WTC11 (cell line): Measurements from ENCODE around the gene MSANTD1. TPM values are rescaled to one million over a fixed set of nuclear protein-coding genes. Genes with fewer than 3 reads are reported as not detected.

Source experiments
- ATAC-seq: fragments of 200-7000 bp; cut with Tn5 transposase; 2 replicates; pipeline ENCODE4 v1.10.0; 2021; ENCODE audit warnings: mild to moderate bottlenecking, moderate library complexity
- CTCF ChIA-PET: fragments of 300-600 bp; sonication (Branson Sonifier 250); formaldehyde crosslinking; loops from one replicate; lab custom pipeline; 2021; ENCODE audit warnings: antibody characterized with exemption; lab: Charles Lee
- POLR2A ChIA-PET: fragments of 350-600 bp; sonication (Branson Sonifier 250); formaldehyde crosslinking; loops from one replicate; lab custom pipeline; 2021; ENCODE audit warnings: antibody characterized with exemption; lab: Charles Lee
- DNase-seq: peaks from one replicate; pipeline ENCODE4 v3.0.0; 2021; ENCODE audit warnings: low spot score
- H3K27ac Mint-ChIP-seq: 2 replicates; pipeline ENCODE4 v1.8.0; 2021; ENCODE audit warnings: mixed read lengths
- H3K27me3 Mint-ChIP-seq: 2 replicates; pipeline ENCODE4 v1.8.0; 2021; ENCODE audit warnings: low read depth, mild to moderate bottlenecking, moderate library complexity, mixed read lengths
- H3K36me3 Mint-ChIP-seq: 2 replicates; pipeline ENCODE4 v1.8.0; 2021; ENCODE audit warnings: mixed read lengths
- H3K4me1 Mint-ChIP-seq: 2 replicates; pipeline ENCODE4 v1.8.0; 2022; ENCODE audit warnings: mixed read lengths
- H3K4me3 Mint-ChIP-seq: 2 replicates; pipeline ENCODE4 v1.8.0; 2021; ENCODE audit warnings: mild to moderate bottlenecking, moderate library complexity, mixed read lengths
- H3K9me3 Mint-ChIP-seq: 2 replicates; pipeline ENCODE4 v1.8.0; 2021; ENCODE audit warnings: mixed read lengths
- ATF1 ChIP-seq: sonication (generic); formaldehyde crosslinking; IDR thresholded peaks from 2 replicates; pipeline ENCODE4 v1.8.1; 2023; ENCODE audit warnings: mild to moderate bottlenecking, moderate library complexity, missing genetic modification reagents
- ATF3 ChIP-seq: sonication (generic); formaldehyde crosslinking; conservative IDR thresholded peaks from 2 replicates; pipeline ENCODE4 v1.8.1; 2022; ENCODE audit warnings: mild to moderate bottlenecking, missing genetic modification reagents
- CDX4 ChIP-seq: fragments of 250-450 bp; sonication (Bioruptor Pico); IDR thresholded peaks from 2 replicates; pipeline ENCODE4 v1.9.0; 2021; ENCODE audit warnings: moderate library complexity, mild to moderate bottlenecking, inconsistent platforms, borderline replicate concordance
- CTCF ChIP-seq: fragments of 200-600 bp; IDR thresholded peaks from 2 replicates; pipeline ENCODE4 v1.8.0; 2022; ENCODE audit warnings: antibody characterized with exemption
- ELF4 ChIP-seq: sonication (generic); formaldehyde crosslinking; IDR thresholded peaks from 2 replicates; pipeline ENCODE4 v1.8.1; 2022; ENCODE audit warnings: low read depth, mild to moderate bottlenecking, moderate library complexity, missing genetic modification reagents
- FOXK1 ChIP-seq: sonication (generic); formaldehyde crosslinking; IDR thresholded peaks from 2 replicates; pipeline ENCODE4 v1.8.0; 2022; ENCODE audit warnings: mild to moderate bottlenecking, moderate library complexity, missing genetic modification reagents
- GABPB1 ChIP-seq: sonication (generic); formaldehyde crosslinking; IDR thresholded peaks from 2 replicates; pipeline ENCODE4 v1.8.1; 2023; ENCODE audit warnings: mild to moderate bottlenecking, missing genetic modification reagents
- GTF2I ChIP-seq: fragments of 250-450 bp; sonication (Bioruptor Pico); conservative IDR thresholded peaks from 2 replicates; pipeline ENCODE4 v1.4.0; 2021; ENCODE audit warnings: mild to moderate bottlenecking
- JUN ChIP-seq: sonication (generic); formaldehyde crosslinking; IDR thresholded peaks from 2 replicates; pipeline ENCODE4 v1.8.0; 2023; ENCODE audit warnings: mild to moderate bottlenecking, missing genetic modification reagents
- NR2C2 ChIP-seq: sonication (generic); formaldehyde crosslinking; IDR thresholded peaks from 2 replicates; pipeline ENCODE4 v1.8.0; 2022; ENCODE audit warnings: mild to moderate bottlenecking, missing genetic modification reagents
- SP1 ChIP-seq: sonication (generic); formaldehyde crosslinking; conservative IDR thresholded peaks from 2 replicates; pipeline ENCODE4 v1.8.1; 2022; ENCODE audit warnings: missing genetic modification reagents
- STAT6 ChIP-seq: sonication (generic); formaldehyde crosslinking; conservative IDR thresholded peaks from 2 replicates; pipeline ENCODE4 v1.8.1; 2023; ENCODE audit warnings: mild to moderate bottlenecking, low read depth, missing genetic modification reagents, moderate library complexity
- TCF7 ChIP-seq: sonication (generic); formaldehyde crosslinking; IDR thresholded peaks from 2 replicates; pipeline ENCODE4 v1.8.0; 2022; ENCODE audit warnings: mild to moderate bottlenecking, low read depth, missing genetic modification reagents, moderate library complexity
- TEAD1 ChIP-seq: sonication (generic); formaldehyde crosslinking; IDR thresholded peaks from 2 replicates; pipeline ENCODE4 v1.8.0; 2022; ENCODE audit warnings: mild to moderate bottlenecking, missing genetic modification reagents
- TP53 ChIP-seq: sonication (generic); formaldehyde crosslinking; IDR thresholded peaks from 2 replicates; pipeline ENCODE4 v1.8.1; 2023; ENCODE audit warnings: mild to moderate bottlenecking, missing genetic modification reagents
- USF2 ChIP-seq: sonication (generic); formaldehyde crosslinking; IDR thresholded peaks from 2 replicates; pipeline ENCODE4 v1.8.1; 2023; ENCODE audit warnings: mild to moderate bottlenecking, missing genetic modification reagents, moderate library complexity
- ZBTB21 ChIP-seq: sonication (generic); formaldehyde crosslinking; IDR thresholded peaks from 2 replicates; pipeline ENCODE4 v1.8.1; 2023; ENCODE audit warnings: mild to moderate bottlenecking, missing genetic modification reagents, borderline replicate concordance
- ZNF396 ChIP-seq: fragments of 250-450 bp; sonication (Bioruptor Pico); IDR thresholded peaks from 2 replicates; pipeline ENCODE4 v1.8.0; 2021; ENCODE audit warnings: mild to moderate bottlenecking, moderate library complexity, borderline replicate concordance
- ZNF532 ChIP-seq: fragments of 250-450 bp; sonication (Bioruptor Pico); IDR thresholded peaks from 2 replicates; pipeline ENCODE4 v1.9.0; 2021; ENCODE audit warnings: mild to moderate bottlenecking, borderline replicate concordance
- total RNA-seq: library from RNA; stranded (reverse); gene quantifications from 3 replicates; pipeline ENCODE4 v1.2.3, GENCODE V29; 2021

The MSANTD1 gene
- total RNA-seq, 1 experiment from 2014 or later = 0.98 TPM

- TF ChIP-seq TCF7 = no peak
- no peak for TF ChIP-seq GTF2I (CRISPR knock-in tag)
- no peak for TF ChIP-seq ZBTB21 (CRISPR knock-in tag)
- TF ChIP-seq ATF1 = no peak
- TF ChIP-seq, all 79 proteins: peak for 0
Observed at GRCh38 chr4:3263876-3264193, 14.9 kb downstream of the MSANTD1 start (continued).

- Mint-ChIP-seq H3K4me1 (peaks cover 9% of the 10 kb centered on the region), H3K27me3 (no peaks in the 10 kb centered on the region)
- TF ChIP-seq SP1 (CRISPR knock-in tag) = no peak
- no peak for TF ChIP-seq ATF3 (CRISPR knock-in tag)
- no peak for TF ChIP-seq TCF7
- no peak for TF ChIP-seq ZNF396 (CRISPR knock-in tag)
- TF ChIP-seq TEAD1 = no peak
- no peak for TF ChIP-seq ZNF532 (CRISPR knock-in tag)
- TF ChIP-seq GABPB1 (CRISPR knock-in tag) = no peak
- no peak for TF ChIP-seq ELF4 (CRISPR knock-in tag)
- no peak for TF ChIP-seq USF2 (CRISPR knock-in tag)
- no peak for TF ChIP-seq NR2C2 (CRISPR knock-in tag)
- no peak for TF ChIP-seq CDX4
- no peak for TF ChIP-seq FOXK1 (CRISPR knock-in tag)
- no peak for TF ChIP-seq STAT6
- no peak for TF ChIP-seq CTCF
- no peak for TF ChIP-seq TP53 (CRISPR knock-in tag)
- no peak for TF ChIP-seq JUN
- TF ChIP-seq, all 79 proteins: peak for 0
- Mint-ChIP-seq H3K9me3 (no peaks in the 10 kb centered on the region), H3K27ac (no peak overlapping the region; the same call in 1 of the 2 replicates), H3K36me3 (no peaks in the 10 kb centered on the region), H3K4me3 (no peak overlapping the region)
- ATAC-seq = no peak
- POLR2A ChIA-PET = no interaction called here
- CTCF ChIA-PET = interaction anchor here (1.0 kb wide), 1 partner anchor 58 kb away, joined by 3 read pairs; no protein-coding TSS in a partner anchor
- DNase-seq = no peak
Observed at GRCh38 chr4:3266076-3266475, 17.1 kb downstream of the MSANTD1 start.
